ENCODE measurements around the gene MADCAM1.

The MADCAM1 gene

GRCh38 chr19:508204-509150, 12.2 kb downstream of the MADCAM1 start:
- FAIRE-seq, result no peak

- FAIRE-seq, result no peak
Measured at GRCh38 chr19:510606-511100, 14.4 kb downstream of the MADCAM1 start.

GRCh38 chr19:511101-511851, 15.0 kb downstream of the MADCAM1 start:
- no peak for FAIRE-seq

GRCh38 chr19:512547-513365, 16.5 kb downstream of the MADCAM1 start:
- FAIRE-seq, result no peak

GRCh38 chr19:513368-514165, 17.3 kb downstream of the MADCAM1 start:
- FAIRE-seq, result no peak

- FAIRE-seq, result no peak
Measured at GRCh38 chr19:514166-514663, 17.9 kb downstream of the MADCAM1 start.

- no peak for FAIRE-seq
Measured at GRCh38 chr19:517721-518597, 21.7 kb downstream of the MADCAM1 start.

GRCh38 chr19:518598-519231, 22.4 kb downstream of the MADCAM1 start:
- FAIRE-seq, result no peak

- FAIRE-seq, result no peak
Measured at GRCh38 chr19:519449-519865, 23.2 kb downstream of the MADCAM1 start.

- no peak for FAIRE-seq
Measured at GRCh38 chr19:522726-523125, 26.4 kb downstream of the MADCAM1 start.

- no peak for FAIRE-seq
Measured at GRCh38 chr19:524062-524674, 27.9 kb downstream of the MADCAM1 start.

- no peak for FAIRE-seq
Measured at GRCh38 chr19:525029-525428, 28.7 kb downstream of the MADCAM1 start.

- no peak for FAIRE-seq
Measured at GRCh38 chr19:525857-526419, 29.7 kb downstream of the MADCAM1 start.

- FAIRE-seq, result no peak
Measured at GRCh38 chr19:530134-531008, 34.1 kb downstream of the MADCAM1 start.

GRCh38 chr19:531009-531752, 34.9 kb downstream of the MADCAM1 start:
- FAIRE-seq, result no peak

GRCh38 chr19:531753-532560, 35.7 kb downstream of the MADCAM1 start, which contains the start of gene CDC34:
CDC34 (plus strand) TSS chr19:531760; CDS start chr19:531932, 172 bp downstream.
- FAIRE-seq, result no peak
